ENCODE data around the gene SCYGR8.
A peak's percentile ranks its signal among the peaks of the same experiment; 100 is the strongest.

The SCYGR8 gene

DNA sequence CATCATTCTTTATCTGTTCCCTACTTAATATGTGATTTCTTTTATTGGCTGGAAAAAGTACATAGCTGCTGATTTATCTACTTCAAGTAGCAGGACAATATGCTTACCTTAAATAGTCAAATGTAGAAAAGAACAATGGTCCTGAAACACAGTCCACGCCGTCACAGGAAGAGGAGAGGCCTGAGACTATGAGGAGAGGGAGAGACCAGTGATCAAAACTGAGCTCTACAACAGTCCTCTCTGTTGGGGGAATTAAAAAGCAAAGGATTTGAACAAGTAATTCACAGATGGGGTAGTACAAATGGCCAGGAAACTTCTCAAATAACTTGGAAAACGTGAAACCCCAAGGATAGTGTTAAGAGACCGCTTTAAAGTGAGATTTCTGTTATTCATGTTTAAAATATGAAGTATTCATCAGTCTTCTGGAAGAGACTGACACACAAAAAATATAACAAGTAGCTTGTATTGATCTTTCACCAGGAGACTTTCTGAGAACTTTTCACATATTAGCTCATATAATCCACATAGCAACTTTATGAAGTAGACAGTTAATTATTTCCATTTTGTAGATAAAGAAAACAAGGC, 20.2 kb downstream of the SCYGR8 start:
- no peak for DNase-seq

DNA sequence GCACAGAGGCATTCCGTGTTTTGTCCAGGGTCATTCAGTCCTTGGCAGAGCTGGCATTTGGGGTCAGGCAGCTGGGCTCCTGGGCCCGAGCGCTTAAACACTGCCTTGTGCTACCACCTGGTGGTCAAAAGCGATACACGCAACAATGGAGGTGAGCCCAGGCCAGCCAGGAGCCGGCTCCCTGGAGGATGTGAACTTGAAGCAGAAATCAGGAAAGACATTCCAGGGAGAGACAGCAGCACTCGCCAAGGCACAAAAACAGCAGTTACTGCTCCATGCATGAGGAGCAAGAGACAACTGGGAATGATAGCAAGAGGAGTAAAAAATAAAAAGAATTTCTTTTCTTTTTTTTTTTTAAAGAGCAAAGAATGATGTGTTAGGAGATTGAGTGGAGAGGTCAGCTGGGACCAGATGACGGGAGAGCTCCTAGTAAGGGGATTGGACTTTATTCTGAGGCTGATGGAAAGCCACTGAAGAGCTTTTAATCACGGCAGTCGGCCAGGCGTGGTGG, 20.7 kb downstream of the SCYGR8 start:
- peak; percentile 84 for DNase-seq

DNA sequence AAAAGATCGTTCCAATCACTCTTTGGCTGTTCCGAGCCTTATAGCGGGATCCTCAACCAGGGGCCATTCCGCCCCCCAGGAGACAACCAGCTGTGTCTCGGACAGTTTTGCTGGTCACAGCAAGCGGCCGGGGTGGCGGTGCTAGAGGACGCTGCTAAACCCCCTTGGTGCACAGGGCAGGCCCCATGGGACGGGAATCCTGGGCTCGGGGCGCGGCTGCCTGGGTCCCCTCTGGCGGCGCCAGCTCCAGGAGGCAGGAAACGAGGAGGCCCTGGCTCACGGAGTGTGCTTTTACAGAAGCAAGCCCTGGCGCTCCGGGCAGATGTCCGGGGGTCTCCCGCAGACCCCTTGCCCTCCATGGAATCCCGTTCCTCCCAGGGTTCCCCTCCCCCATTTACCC, 22.1 kb downstream of the SCYGR8 start:
- DNase-seq, result no peak

DNA sequence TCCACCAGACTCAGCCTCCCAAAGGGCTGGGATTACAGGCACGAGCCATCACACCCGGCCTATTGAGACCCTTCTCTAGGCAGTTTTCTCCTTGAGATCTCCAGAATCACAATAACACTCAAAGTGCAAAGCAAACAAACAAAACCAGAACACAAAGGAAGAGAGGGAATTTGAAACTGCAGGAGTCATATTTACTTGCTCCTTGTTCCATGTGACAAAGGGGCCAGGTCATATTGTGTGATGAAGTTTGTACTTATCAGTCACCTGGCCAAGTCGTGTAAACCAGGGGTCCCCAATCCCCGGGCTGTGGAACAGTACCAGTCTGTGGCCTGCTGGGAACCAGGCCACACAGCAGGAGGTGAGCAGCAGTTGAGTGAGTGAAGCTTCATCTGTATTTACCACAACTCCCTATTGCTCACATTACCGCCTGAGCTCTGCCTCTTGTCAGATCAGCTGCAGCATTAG, 26.5 kb downstream of the SCYGR8 start:
- no peak for DNase-seq

DNA sequence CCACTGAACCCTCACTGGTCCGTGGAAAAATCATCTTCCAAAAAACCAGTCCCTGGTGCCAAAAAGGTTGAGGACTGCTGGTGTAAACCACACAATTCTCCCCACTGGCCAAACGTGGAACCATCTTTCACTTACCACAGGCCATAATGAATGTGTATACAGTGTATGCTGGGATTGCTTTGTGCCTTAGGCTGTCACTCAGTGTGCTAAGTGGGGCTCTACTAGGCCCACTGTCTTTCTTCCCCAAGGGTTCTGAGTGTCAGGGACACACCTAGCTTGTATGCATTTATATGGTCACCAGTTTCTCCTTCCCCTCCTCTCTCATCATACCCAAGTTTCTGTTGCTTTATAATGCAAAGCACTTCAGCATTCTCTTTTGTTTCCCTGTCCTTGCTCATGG, 27.2 kb downstream of the SCYGR8 start:
- no peak for DNase-seq

DNA sequence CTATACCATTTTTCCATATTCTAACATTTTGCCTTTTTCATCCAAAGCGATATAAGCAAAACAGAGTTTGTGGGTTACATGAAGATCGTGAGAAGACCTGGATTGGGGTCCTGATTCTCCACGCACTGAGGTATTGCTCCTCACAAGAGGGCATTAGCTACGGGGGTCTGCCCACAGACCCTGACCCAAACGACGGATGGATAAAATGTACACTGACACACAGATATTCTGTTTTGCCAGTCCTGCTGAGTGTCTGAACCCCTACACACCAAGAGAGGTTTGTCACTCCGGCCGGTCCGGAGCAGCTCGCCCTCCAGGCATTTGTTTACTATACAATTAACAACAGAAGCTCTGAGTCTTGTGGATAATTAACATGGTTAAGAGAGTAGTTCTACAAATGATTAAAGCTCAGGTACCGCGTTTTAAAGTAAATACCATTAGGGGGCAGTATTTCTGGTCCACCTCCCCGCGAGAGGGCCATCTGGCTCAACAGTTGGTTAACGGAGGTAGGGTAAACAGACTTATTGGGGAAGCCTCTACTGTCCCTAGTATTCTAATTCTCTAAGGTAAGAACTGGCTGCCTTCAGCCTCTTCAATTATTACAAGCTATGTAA, 28.4 kb downstream of the SCYGR8 start:
- no peak for DNase-seq

GRCh38 chr2:227774895-227775842, 29.5 kb downstream of the SCYGR8 start:
- DNase-seq, result no peak

DNA sequence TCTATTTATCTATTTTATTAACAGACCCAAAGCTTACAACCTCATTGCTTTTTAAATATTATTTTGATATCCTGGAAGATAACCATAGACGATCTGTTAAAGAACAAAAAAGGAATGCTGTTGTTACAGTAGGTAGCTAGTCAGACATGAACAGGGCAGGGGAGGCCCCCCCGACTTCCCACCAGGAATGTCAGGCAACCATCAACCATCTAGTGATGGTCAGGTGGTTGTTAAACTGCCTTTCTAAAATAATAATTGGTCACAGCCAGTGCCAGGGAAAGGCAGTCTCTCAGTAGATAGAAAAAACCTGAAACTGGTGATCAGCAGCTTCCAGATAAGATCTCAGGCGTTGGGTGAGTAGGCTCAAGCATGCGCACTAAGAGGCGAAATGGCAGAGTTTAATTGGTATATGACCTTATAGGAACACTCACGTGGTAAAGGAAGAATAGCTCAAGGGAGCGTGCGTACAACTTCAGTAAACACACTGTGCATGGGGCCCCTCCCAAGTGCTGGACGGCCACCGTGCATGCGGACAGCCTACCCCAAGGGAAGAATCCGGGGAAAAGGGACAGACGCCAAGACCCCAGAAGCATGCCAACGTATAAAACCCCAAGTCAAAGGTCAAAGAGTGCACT, 35.4 kb downstream of the SCYGR8 start:
- no peak for DNase-seq

GRCh38 chr2:227781841-227782240, 36.1 kb downstream of the SCYGR8 start:
- no peak for DNase-seq

- no peak for DNase-seq
These were observed 37.1 kb downstream of the SCYGR8 start for GRCh38 chr2:227782804-227783203.

GRCh38 chr2:227783404-227784138, 37.9 kb downstream of the SCYGR8 start:
- DNase-seq, result no peak

DNA sequence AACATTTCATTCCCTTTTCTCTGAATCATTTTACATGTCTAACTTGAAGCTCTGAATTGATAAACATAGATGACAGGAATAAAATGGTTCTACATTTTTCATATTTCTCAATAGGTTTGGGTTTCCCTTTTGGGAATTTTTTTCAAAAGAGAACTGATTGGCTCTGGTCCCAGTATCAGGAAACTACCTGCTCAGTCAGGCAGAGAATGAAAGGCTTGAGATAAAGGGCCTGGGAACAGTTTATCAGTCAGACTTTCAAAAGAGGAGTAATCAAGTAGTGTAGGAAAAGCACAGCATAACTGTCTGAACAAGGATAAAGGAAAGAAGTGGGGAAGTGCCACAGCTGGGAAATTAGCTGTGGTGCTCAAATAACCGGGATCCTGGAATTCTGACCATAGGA, 39.6 kb downstream of the SCYGR8 start:
- no peak for DNase-seq

DNA sequence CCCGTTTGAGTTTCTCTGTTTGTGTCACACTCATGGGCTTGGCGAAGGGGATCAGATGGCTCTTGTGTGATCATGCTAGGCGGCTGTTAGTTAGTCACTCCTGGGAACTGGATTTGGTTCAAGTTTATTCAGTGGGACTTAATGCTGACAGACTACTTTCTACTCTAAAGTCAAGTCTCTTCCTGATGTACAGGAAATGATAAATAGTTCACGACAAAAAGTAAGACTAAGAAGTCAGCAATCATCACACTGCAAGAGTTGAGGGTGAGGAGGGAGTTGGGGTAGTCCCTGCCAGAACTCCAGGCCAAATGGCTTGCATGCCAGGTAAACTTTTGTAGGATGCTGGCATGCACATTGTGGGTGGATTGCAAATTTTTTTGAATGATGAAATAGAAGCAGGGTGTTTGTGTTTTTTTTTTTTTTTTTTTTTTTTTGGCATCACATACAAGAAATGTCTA, 42.9 kb downstream of the SCYGR8 start:
- DNase-seq, result no peak

- DNase-seq, result no peak
These were observed 44.1 kb downstream of the SCYGR8 start for GRCh38 chr2:227789803-227790202.

- no peak for DNase-seq
These were observed 47.5 kb downstream of the SCYGR8 start for GRCh38 chr2:227793148-227793712.

All from retina (tissue), 1 donor.